Spleen (tissue), 7 donors: Measurements from ENCODE around the gene GAS6.

Source experiments
- CTCF ChIP-seq, 11 experiments: fragments of 200-600 bp in 7 of 11; fragments of 450-650 bp in 4 of 11; sonication (generic) in 4 of 11; IDR thresholded peaks in 8 of 11; conservative IDR thresholded peaks in 3 of 11; 1 replicate in 7 of 11; 2 replicates in 4 of 11; pipeline versions ENCODE4 v1.4.0 to v1.8.0; 2016 to 2021; ENCODE audit warnings: antibody characterized with exemption in 11 of 11, inconsistent platforms in 4 of 11, mild to moderate bottlenecking in 1 of 11
- POLR2A ChIP-seq, 3 donors: fragments of 450-650 bp; IDR thresholded peaks; one replicate each; pipeline ENCODE4 v1.5.1; 2017; ENCODE audit warnings: antibody characterized with exemption in 3 of 3, mild to moderate bottlenecking in 1 of 3
- donor health status: DM: no; HTN: no; CAD: no; lungs with moderate emphysema.
- donor health status: DM: no; HTN: no; CAD: no.
- donor health status: DM: no; HTN: no; CAD: no.

- no peak for TF ChIP-seq CTCF (IDR thresholded peaks at IDR 0.05 in 8 of 11, conservative IDR thresholded peaks at IDR 0.05 in 3 of 11)
- TF ChIP-seq POLR2A (IDR thresholded peaks at IDR 0.05) = no peak
Observed at GRCh38 chr13:113791761-113792160, 72.1 kb downstream of the GAS6 start.
